Left lobe of liver (tissue), 2 donors: Measurements from ENCODE around the gene GRID2. TPM values are rescaled to one million over a fixed set of nuclear protein-coding genes. Genes with fewer than 3 reads are reported as not detected.
"Not testable (repeated sequence)": the region's sequence is repeated elsewhere in the genome, so short reads cannot be mapped to it uniquely, and the experiment has no call there.

Experiments
- ATAC-seq: fragments of 200-7000 bp; cut with Tn5 transposase; one replicate; pipeline ENCODE4 v1.9.1; 2020; ENCODE audit warnings: mild to moderate bottlenecking, moderate library complexity
- DNase-seq: peaks from one replicate; pipeline ENCODE4 v3.0.0-alpha.2; 2020; ENCODE audit warnings: low spot score
- total RNA-seq: library from RNA; stranded (reverse); gene quantifications from one replicate; pipeline ENCODE4 v1.2.1, GENCODE V29; 2021
- donor health status: DM: no; HTN: no; CAD: no; lungs with moderate emphysema.
- donor health status: DM: no; HTN: yes; CAD: no.

GRID2 gene
- total RNA-seq, 1 donor from 2014 or later, result not detected

DNA sequence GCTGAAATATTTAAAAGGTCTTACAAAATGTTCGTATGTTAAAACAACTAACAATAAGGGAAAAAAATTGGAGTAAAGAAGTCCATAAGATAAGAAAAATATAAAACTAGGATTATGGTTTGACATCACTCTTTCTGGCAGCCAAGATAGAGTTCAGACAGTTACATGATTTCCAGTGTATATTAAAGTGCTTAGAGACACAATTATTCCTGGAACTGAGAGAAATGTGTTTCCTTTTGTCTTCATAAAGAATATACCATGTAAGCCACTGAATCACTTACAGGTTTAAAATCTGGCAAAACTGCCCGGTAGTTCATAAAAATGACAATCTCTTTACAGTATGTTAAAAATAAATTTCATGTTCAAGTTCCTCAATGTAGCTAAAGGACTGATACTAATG is 986.1 kb downstream of the GRID2 start:
- DNase-seq (no peak), ATAC-seq (no peak)

DNA sequence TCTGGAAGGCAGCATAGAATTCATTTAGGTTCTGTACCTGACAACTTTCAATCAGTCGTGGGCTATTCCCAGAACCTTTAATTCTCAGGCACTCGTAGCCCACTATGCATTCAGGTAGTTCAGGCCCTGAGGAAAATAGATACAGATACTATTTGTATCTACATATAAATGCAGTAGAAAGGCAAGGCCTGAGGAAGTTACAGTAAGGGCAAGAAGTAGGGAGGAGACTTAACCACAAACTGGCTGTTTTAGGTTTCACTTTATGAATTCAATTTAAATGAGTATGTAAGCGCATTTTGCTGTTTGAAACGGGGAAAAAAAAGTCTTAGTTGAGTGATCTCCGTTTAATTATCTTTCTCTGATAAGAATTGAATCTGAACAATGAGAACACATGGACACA is 995.4 kb downstream of the GRID2 start:
- ATAC-seq (no peak), DNase-seq (no peak)

DNA sequence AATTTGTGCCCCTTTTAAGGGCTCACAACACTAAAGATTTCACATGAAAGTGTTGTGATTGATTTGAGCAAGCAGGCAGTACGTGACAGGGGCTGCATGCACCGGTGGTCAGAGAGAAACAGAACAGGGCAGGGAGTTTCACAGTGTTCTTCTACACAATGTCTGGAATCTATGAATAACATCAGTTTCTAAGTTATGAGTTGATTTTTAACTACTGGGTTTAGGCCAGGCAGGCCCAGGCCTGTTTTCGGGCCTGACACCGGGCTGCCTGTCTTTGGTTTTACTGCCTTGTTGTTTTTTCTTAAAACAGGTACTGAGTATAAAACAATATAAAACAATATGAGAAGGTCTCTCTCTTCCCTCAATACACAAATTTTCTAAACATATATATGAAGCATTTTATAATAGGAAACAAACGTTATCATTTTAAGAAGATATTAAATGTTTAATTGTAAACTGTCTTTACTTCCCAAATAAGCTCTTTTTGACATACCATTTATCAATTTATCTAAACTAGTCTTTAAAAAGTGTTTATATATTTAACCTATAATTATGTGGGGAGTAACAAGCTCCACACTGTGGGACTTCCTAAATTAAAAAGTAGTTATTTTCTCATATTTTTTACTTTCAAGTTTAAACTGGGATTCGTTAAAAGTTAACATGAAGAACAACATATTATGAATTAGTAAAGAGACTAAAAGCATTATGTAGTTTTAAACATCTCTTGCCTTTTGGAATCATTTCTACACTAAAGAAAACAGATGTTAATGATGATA is 997.2 kb downstream of the GRID2 start:
- DNase-seq, ATAC-seq: not testable (repeated sequence)

DNA sequence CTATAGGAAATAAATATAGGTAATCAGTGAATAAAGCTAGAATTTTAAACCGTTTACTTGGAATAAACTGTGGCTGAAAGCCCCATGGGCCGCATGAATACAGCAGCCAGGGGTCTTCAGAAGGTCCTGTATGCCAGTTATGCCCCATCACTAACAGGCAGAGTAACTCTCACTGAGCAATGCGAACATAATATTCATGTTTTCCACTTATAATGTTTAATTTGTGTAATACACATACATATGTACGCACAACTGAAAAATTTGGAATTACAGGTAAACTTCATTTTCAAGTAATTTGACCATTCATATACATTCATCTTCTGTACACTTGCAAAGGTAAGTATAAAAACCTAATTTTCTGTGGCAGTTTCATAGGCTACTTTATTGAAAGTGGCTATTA is 998.5 kb downstream of the GRID2 start:
- ATAC-seq, result no peak

DNA sequence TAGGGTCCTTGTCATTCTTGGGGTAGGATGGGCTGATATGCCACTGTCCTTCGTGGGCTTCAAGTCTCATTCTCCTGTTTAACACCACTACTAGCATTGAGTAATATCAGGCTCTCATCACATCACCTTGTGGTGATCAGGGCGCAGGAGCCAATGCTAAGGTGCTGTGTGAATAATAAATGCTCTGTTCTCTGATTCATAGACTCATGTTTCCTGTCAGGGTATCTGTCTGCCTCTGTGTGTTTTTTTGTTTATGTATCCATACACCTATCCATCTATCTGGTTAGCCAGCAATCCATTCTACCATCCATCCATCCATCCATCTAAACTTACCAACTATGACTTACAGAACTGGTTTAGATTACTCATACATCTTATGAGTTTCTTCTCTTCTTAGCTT is 999.7 kb downstream of the GRID2 start:
- ATAC-seq, result no peak

More for the DNA sequence above, 998.5 kb downstream of the GRID2 start:
- no peak for DNase-seq

DNA sequence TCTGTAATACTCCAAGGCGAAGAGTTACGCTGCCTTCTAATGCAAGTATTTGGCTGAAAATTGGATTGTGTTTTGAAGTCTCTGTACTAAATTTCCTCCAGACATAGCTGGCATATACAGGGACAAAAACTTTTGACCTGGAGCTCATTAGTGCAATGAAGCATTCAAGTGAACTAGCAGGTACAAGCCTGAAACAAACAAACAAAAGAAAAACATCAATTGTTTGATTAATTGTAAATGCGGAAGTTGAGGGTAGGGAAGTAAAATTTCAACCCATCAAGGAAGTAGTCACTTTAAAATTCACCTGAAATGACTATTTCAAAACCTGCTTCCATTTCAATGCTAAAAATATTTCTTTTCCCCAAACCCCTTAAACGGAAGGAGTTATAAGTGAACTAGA is 1008.5 kb downstream of the GRID2 start:
- DNase-seq (no peak), ATAC-seq (no peak)

More for the DNA sequence above, 999.7 kb downstream of the GRID2 start:
- DNase-seq, result no peak

DNA sequence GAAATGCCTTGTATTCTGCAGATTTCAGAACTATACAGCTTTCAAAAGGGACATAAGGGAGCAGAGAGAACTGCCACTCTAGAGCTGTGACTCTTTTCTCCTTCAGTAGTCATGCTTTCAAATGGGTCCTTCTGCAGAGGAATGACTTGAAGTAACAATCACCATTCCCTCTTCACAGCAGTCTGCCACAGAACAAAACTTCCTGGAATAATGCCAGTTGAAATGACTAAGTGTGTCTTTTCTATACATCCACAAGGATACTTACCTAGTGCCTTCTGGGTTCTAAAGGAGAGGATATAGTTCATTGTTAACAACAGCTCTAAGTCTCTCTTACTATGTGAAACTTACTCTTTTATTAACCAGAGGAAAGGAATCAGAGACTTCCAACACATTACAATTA is 1009.4 kb downstream of the GRID2 start:
- ATAC-seq, result no peak

DNA sequence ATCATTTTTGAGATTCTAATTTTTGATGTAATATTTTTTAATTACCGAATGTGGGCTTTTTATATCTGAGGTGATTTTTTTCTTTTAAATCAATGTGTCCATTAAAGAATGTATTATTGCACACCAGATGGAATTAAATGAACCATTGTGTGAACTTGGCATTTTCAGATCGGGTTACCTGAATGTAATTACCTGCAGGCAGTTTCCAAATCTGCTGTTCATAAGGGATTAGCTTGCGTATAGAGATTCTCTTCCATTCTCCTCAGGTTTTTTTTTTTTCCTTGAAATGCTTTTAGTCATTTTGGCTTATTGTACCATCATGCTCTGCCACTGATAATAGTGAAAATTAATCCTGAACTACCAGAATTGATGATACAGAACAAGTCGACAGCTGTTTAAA is 1013.3 kb downstream of the GRID2 start:
- ATAC-seq, result no peak

More for the DNA sequence above, 1009.4 kb downstream of the GRID2 start:
- no peak for DNase-seq

DNA sequence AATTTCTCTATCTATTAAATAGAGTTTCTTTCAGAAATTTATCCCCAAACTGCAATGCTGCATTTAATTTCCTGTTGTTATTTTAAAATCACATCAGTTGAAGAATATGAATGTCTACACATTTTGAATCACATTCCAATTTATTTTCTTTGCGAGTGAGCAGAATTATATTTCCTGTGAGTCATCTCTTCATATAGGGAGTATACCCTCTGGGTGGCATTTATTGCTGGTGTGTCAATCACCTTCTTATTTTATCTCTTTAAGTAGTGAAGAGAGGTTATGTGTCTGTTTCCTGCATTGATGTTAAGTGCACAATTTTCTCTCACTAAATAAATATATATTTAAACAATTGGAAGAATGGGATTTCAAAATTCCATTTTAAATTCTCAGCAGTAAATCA is 1013.8 kb downstream of the GRID2 start:
- ATAC-seq (no peak), DNase-seq (no peak)

More for the DNA sequence above, 1013.3 kb downstream of the GRID2 start:
- DNase-seq, result no peak

DNA sequence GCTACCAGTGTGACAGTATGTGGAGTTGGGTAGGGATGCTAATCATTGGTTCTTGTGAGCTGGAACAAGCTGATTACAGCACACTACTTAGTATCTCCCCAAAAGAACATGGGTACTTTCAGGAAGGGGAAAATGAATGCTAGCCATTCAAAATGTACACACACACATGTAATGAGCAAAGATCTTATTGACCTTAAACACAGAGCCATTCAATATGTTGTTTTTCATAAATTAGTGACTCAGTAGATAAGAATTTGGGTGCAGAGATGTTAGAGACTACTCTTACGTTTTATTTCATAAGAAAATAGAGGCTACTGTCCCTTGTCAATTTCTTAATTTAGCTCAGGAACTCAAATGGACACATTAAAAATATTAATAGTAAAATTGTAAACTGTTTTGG is 1015.3 kb downstream of the GRID2 start:
- DNase-seq, result no peak
- ATAC-seq, result no peak

DNA sequence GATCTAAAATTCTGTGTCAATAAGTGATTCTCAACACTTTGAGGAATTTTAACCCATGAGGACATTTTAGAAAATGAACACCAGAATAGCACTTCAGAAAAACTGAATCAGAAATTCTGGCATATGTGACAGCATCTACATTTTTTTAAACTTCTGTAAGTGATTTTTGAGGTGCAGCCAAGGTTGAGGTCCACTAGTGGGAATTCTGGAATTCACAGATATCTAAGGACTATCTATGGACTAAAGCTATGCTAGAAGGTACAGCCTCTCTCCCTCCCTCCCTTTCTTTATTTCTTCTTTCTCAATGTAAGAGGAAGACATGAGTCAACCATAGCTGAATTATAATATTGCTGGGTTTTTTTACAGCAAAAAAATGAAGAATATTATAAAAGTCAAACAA is 1016.6 kb downstream of the GRID2 start:
- no peak for ATAC-seq
- DNase-seq, result no peak

DNA sequence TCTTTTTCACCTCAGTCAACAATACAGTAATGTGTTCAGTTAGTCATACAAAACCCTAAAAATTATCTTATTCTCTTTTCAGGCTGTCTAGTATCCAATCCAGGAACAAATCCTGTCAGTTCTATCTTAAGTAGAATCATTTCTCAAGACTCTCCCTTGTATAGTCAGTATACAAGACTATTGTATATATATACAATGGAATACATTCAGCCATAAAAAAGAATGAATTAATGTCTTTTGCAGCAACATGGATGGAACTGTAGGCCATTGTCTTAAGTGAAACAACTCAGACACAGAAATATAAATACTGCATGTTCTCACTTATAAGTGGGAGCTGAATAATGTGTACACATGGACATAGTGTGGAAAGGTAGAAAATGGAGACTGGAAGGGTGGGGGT is 1023.6 kb downstream of the GRID2 start:
- DNase-seq, result no peak
- no peak for ATAC-seq

DNA sequence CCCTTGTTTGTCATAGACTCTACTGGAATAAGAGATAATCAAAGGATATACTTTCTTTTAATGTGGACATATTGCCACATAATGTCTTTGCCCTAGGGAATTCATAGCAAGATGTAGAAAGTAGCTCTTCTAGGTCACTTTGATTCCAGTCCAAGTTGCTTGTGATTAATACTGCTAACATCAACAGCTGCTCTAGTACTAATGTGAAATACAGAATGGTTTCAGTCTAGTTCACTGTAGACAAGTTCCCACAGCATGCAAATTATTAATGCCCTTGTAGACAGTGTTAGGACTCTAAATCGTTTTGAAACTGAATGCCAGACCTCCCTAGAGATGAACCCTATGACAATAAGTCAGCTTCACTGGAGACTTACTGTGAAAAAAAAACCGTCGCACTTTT is 1030.2 kb downstream of the GRID2 start:
- DNase-seq, result no peak
- no peak for ATAC-seq

DNA sequence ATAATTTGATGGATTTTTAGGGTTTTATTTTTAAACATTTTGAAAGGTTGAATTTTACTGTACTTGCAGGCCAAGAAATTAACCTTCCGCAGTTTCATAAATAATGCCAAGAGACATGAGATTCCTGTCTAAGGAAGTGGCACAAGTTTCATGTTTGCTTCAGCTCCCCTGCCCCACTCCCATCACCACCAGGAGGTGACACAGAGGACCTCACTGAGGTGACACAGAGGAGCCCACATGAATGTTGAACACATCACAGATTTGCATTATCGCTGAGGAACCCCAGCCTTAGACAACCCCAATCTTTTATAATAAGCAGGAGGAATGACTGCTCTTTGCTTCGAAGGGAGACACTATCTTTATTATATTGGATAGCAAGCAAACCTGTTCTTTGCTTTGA is 1033.4 kb downstream of the GRID2 start:
- DNase-seq (no peak), ATAC-seq (no peak)

DNA sequence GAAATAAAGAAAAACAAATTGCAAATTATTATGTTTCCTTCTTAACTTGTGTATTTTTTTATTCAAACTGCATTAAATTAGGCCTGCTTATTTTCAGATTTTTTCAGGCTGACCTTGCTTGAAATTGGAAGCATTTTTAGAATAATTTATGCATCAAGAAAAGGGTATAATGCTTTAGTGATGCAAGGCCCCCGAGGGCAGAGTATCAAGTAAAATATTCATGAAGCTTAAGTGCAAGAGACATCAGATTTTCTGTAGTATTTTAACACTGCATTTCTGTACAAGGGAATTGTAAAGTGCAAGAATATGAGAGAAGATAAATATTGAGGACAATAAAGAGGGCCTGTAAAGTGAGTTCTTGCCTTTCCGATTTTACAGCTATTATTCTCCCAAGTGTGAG is 1039.0 kb downstream of the GRID2 start:
- DNase-seq (no peak), ATAC-seq (no peak)

DNA sequence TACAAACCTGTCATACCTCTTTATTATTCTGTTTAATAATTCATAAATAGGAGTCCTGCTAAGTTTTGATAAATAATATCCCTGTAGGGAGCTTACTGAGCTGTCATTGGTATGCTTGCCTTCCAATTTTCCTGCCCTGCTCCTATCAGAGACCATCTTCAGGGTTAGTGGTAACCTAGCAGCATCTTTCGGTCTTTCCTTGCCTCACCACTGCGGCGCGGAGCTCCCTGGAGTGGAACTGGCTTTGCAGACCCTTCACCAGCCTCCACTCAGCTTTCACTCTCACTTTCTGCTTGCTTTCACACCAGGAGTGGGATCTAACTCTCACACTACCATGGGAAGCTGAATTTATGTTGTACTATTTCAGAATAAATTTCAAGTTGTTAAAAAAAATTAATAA is 1043.1 kb downstream of the GRID2 start:
- no peak for DNase-seq
- ATAC-seq, result no peak

DNA sequence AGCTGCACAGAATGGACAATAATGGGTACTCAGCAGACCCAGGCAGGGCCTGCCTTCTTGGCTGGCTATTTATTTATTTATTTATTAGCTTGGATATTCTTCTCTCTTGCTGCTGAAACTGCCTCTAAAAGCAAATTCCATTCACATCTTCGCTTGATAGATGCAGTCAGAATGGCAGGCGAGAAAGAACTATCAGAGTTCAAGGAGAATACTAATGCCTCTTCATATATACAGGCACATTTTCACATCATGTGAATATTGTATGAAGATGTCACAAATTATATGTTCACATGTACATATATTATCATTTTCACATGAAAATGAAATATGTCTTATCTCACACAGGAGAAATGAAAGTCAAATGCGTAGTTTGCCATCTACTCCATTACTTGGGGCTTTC is 1045.1 kb downstream of the GRID2 start:
- no peak for DNase-seq
- ATAC-seq, result no peak

DNA sequence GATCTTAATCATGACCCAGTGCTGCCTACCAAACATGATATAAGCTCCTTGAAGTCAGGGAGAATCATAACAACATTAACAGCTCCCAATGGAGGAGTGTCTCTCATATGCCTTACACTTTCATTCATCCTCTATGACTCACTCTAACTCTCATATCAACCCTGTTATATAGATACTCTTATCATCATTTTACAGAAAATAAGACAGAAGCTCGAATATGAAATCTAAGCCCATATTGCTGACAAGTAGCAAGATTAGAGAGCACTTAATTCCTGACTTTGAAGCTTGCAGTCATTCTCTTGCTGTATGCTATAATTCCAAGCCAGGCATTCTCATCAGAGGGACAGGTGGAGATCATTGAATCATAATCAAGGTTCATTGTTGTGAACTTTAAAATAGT is 1048.1 kb downstream of the GRID2 start:
- ATAC-seq, result no peak
- no peak for DNase-seq

DNA sequence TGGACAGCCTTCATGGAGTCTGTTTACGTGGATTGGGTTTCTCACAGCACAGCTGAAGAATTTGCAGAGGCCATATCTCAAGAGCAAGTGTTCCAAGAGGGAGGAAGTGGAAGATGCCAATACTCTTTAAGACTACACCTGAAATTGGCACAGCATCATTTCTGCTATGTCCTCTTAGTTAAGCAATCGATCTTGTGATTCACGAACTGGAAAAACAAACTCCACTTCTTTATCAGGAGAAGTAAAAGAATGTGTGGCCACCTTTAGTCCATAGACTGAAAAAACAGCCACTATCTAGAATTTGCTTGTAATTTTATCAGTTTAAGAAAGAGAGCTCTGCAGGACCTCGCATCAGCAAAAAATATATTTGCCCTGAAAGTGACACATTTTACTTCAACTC is 1051.6 kb downstream of the GRID2 start:
- no peak for DNase-seq
- ATAC-seq, result no peak

DNA sequence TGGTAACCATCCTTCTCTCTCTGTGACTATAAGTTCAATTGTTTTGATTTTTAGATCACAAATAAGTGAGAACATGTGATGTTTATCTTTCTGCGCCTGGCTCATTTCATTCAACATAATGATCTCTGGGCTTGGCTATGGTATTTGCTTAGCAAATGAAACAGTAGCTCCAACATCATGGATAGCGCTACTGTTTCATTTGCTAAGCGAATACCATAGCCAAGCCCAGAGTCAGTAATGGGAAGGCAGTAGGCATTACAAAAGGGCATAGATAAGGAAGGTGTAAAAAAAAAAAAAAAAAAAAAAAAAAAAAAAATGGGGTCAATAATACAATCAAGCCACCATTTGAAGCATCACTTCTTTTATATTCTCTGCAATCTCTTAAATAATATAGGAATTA is 1055.8 kb downstream of the GRID2 start:
- ATAC-seq (no peak), DNase-seq (no peak)

DNA sequence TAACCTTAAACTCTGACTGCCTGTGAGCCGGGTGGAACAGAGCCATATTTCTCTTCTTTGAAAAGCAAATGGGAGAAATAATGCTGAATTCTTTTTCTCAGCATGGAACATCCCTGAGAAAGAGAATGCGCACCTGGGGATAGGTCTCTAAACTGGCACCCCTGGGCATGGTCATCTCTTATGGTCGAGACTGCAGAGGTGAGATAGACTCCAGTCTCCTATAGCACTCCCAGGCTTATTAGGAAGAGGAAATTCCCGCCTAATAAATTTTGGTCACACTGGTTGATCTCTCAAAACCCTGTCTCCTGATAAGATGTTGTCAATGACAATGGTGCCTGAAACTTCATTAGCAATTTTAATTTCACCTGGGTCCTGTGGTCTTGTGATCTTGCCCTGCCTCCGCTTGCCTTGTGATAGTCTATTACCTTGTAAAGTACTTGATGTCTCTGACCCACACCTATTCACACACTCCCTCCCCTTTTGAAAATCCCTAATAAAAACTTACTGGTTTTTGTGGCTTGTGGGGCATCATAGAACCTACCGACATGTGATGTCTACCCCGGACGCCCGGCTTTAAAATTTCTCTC is 1062.5 kb downstream of the GRID2 start:
- not testable (repeated sequence) for ATAC-seq, DNase-seq

DNA sequence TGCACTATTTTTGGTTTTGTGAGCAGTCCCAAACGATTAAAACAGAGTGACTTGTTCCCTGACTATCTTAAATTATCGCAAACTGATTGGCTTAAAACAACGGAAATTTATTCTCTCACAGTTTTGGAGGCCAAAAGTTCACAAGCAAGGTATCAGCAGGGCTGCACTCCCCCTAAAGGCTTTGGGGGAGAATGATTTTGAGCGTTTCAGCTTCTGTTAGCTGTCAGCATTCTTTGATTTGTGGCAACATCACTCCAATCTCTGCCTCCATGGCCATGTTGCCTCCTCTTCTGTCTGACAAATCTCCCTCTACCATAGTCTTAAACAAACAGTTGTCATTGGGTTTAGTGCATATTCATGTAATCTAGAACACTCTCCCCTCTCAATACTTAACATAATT is 1065.2 kb downstream of the GRID2 start:
- no peak for DNase-seq
- ATAC-seq, result no peak

DNA sequence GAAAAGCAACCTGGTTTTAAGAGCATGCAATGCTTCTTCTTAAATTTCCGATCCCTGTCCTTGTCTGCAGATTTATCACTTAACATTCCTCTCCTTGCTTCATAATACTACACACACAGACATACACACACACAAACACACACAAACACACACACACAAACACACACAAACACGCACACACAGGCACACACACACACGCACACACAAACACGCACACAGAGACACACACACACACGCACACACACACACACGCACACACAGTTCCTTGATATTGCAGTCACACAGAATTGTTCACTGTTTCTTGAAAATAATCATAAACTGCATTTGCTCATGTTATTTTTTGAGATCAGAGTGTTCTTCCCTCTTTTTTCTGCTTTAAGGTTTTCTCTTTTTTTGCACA is 1066.5 kb downstream of the GRID2 start:
- ATAC-seq (no peak), DNase-seq (no peak)
